NT2/D1 (cell line): ENCODE results near the gene P4HA2.
"Not testable (repeated sequence)": the region's sequence is repeated elsewhere in the genome, so short reads cannot be mapped to it uniquely, and the experiment has no call there.

ENCODE experiments used
- DNase-seq: peaks from one replicate; pipeline ENCODE4 v3.0.0-alpha.2; 2011; ENCODE audit warnings: low read depth, low spot score
- H3K27me3 ChIP-seq: 2 replicates; pipeline ENCODE4 v1.6.0; 2011; ENCODE audit warnings: mild to moderate bottlenecking; ENCODE audit not compliant: insufficient read length, insufficient read depth
- H3K36me3 ChIP-seq: 2 replicates; pipeline ENCODE4 v1.6.1; 2011; ENCODE audit warnings: mild to moderate bottlenecking, low read length, mixed read lengths; ENCODE audit not compliant: insufficient read depth, insufficient read length
- H3K4me1 ChIP-seq: 2 replicates; pipeline ENCODE4 v1.5.1; 2011; ENCODE audit not compliant: insufficient read depth, insufficient read length
- H3K4me3 ChIP-seq: 2 replicates; pipeline ENCODE4 v1.5.1; 2011; ENCODE audit warnings: low read depth; ENCODE audit not compliant: insufficient read length
- H3K9ac ChIP-seq: 2 replicates; pipeline ENCODE4 v1.6.0; 2011; ENCODE audit warnings: low read depth; ENCODE audit not compliant: insufficient read length
- H3K9me3 ChIP-seq: 2 replicates; pipeline ENCODE4 v1.5.1; 2011; ENCODE audit warnings: mild to moderate bottlenecking, low read length; ENCODE audit not compliant: insufficient read depth
- SUZ12 ChIP-seq: IDR thresholded peaks from 2 replicates; pipeline ENCODE4 v1.6.1; 2011; ENCODE audit not compliant: insufficient read length, insufficient read depth; ENCODE audit errors: extremely low read depth
- YY1 ChIP-seq: IDR thresholded peaks from 2 replicates; pipeline ENCODE4 v1.6.1; 2011; ENCODE audit not compliant: insufficient read length, insufficient read depth
- ZNF274 ChIP-seq: IDR thresholded peaks from 2 replicates; pipeline ENCODE4 v1.6.1; 2011; ENCODE audit warnings: mild to moderate bottlenecking, low read depth, low read length

Gene P4HA2

DNA sequence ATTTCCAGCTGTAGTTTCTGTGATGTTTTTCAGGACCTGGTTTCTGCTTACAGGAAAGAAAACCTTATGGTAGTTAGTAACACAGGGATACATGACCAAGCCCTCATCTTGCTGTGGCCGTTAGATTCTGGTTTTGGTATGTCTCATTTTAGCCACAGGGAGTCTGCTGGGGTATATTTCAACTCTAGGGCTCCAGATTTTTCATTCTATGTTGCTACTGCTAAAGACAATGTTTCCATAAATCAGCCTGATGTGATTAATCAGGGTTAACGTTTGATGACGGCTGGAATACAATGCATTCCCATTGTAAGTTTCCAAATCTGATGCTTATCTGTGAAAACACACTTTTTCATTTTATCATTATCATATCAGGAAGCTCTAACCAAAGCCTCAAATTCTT is 48.2 kb downstream of the P4HA2 start:
- H3K9ac ChIP-seq = no peak overlapping the region
- TF ChIP-seq YY1 (no peak), SUZ12 (no peak), ZNF274 (no peak)
- no peak overlapping the region for H3K4me3 ChIP-seq
- DNase-seq = no peak
- no peaks in the 10 kb centered on the region for H3K9me3 ChIP-seq
- H3K36me3 ChIP-seq = no peaks in the 10 kb centered on the region
- peaks cover 2% of the 10 kb centered on the region for H3K4me1 ChIP-seq
- no peaks in the 10 kb centered on the region for H3K27me3 ChIP-seq

DNA sequence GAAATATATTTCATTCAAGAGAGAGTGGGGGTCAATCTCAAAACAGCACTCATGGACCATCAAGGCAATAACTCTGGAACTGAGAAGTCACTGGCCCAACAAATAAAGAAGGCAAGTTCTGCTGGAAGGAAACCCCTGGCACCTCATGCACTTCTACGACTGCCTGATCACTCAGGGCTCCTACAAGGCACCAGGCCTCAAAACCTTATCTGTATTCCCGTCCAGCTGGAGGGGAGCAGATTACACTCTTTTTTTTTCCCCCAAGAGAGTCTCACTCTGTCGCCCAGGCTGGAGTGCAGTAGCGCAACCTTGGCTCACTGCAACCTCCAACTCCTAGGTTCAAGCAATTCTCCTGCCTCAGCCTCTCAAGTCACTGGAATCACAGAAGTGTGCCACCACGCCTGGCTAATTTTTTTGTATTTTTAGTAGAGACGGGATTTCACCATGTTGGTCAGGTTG is 49.9 kb downstream of the P4HA2 start:
- TF ChIP-seq ZNF274 = no peak
- TF ChIP-seq SUZ12 = no peak
- TF ChIP-seq YY1 = no peak
- DNase-seq = no peak
- H3K9me3 ChIP-seq = no peaks in the 10 kb centered on the region
- no peak overlapping the region for H3K4me3 ChIP-seq
- H3K4me1 ChIP-seq = peaks cover 2% of the 10 kb centered on the region
- H3K36me3 ChIP-seq = no peaks in the 10 kb centered on the region
- H3K27me3 ChIP-seq = no peaks in the 10 kb centered on the region
- H3K9ac ChIP-seq = no peak overlapping the region

DNA sequence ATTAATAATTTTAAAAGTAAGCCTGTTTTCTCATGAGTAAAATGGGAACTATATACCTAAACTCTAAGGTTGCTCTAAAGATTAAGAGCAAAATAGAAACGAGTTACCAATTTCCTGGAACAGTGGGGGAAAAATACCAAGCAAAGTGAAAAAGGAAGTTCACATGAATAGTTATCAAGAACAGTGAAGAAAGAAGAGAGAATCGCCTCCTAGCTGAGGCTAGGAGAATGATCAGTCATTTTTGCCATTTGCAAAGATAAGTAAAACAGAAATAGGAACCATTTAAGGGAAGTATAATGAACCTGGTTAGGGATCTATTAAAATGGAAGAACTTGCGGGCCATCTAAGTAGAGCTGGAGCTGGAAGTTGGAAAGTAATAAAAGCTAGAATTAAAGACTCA is 50.7 kb downstream of the P4HA2 start:
- TF ChIP-seq ZNF274 (no peak), SUZ12 (no peak), YY1 (no peak)
- no peaks in the 10 kb centered on the region for H3K36me3 ChIP-seq
- no peaks in the 10 kb centered on the region for H3K27me3 ChIP-seq
- H3K4me1 ChIP-seq = peaks cover 2% of the 10 kb centered on the region
- H3K4me3 ChIP-seq = no peak overlapping the region
- H3K9me3 ChIP-seq = no peaks in the 10 kb centered on the region
- DNase-seq = no peak
- no peak overlapping the region for H3K9ac ChIP-seq

DNA sequence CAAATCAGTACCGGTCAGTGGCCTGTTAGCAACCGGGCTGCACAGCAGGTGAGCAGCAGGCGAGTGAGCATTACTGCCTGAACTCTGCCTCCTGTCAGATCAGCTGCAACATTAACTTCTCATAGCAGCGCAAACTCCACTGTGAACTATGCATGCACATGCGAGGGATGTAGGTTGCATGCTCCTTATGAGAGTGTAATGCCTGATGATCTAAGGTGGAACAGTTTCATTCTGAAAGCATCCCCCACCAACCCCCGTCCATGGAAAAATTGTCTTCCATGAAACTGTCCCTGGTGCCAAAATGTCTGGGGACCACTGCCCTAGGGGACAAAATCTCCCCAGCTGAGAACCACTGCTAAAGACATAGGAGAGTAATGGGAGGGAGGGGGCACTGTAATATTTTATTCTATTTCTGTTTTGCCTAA is 51.1 kb downstream of the P4HA2 start:
- Histone ChIP-seq H3K4me1 (no peaks in the 10 kb centered on the region), H3K4me3 (no peak overlapping the region), H3K9ac (no peak overlapping the region), H3K9me3 (no peaks in the 10 kb centered on the region), H3K27me3 (no peaks in the 10 kb centered on the region), H3K36me3 (no peaks in the 10 kb centered on the region)
- no peak for TF ChIP-seq SUZ12
- no peak for TF ChIP-seq ZNF274
- TF ChIP-seq YY1 = no peak
- no peak for DNase-seq

DNA sequence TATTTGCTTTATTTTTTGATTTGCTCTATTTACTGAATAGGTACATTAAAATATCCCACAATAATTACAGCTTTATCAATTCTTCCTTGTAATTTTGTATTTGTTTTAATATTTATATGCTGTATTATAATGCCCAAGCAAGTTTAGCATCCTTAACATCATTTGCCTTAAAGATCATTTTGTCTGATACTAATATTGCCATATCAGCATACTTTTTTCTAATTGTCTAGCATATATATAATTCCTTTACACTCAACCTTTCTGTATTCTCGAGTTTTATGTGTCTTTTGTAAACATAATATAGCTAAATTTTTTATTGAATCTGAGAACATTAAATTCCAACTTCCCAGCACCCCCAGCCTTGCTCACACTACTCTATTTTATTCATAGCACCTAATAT is 64.7 kb downstream of the P4HA2 start:
- DNase-seq = no peak
- Histone ChIP-seq H3K4me3 (no peak overlapping the region), H3K36me3 (no peaks in the 10 kb centered on the region), H3K9me3 (no peaks in the 10 kb centered on the region), H3K9ac (no peak overlapping the region), H3K4me1 (no peaks in the 10 kb centered on the region), H3K27me3 (no peaks in the 10 kb centered on the region)
- no peak for TF ChIP-seq ZNF274
- TF ChIP-seq YY1 = no peak
- no peak for TF ChIP-seq SUZ12

DNA sequence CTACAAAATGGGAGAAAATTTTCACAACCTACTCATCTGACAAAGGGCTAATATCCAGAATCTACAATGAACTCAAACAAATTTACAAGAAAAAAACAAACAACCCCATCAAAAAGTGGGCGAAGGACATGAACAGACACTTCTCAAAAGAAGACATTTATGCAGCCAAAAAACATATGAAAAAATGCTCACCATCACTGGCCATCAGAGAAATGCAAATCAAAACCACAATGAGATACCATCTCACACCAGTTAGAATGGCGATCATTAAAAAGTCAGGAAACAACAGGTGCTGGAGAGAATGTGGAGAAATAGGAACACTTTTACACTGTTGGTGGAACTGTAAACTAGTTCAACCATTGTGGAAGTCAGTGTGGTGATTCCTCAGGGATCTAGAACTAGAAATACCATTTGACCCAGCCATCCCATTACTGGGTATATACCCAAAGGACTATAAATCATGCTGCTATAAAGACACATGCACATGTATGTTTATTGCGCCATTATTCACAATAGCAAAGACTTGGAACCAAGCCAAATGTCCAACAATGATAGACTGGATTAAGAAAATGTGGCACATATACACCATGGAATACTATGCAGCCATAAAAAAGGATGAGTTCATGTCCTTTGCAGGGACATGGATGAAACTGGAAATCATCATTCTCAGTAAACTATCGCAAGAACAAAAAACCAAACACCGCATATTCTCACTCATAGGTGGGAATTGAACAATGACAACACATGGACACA is 65.9 kb downstream of the P4HA2 start:
- not testable (repeated sequence) for DNase-seq, H3K4me3 ChIP-seq, H3K9me3 ChIP-seq, H3K36me3 ChIP-seq, H3K27me3 ChIP-seq, H3K9ac ChIP-seq, H3K4me1 ChIP-seq

DNA sequence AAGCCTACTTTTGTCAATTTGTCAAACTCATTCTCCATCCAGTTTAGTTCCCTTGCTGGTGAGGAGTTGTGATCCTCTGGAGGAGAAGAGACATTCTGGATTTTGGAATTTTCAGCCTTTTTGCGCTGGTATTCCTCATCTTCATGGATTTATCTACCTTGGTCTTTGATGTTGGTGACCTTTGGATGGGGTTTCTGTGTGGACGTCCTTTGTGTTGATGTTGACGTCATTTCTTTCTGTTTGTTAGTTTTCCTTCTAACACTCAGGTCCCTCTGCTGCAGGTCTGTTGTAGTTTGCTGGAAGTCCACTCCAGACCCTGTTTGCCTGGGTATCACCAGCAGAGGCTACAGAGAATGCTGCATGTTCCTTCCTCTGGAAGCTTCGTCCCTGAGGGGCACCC is 71.2 kb downstream of the P4HA2 start:
- DNase-seq = no peak
- no peaks in the 10 kb centered on the region for H3K36me3 ChIP-seq

DNA sequence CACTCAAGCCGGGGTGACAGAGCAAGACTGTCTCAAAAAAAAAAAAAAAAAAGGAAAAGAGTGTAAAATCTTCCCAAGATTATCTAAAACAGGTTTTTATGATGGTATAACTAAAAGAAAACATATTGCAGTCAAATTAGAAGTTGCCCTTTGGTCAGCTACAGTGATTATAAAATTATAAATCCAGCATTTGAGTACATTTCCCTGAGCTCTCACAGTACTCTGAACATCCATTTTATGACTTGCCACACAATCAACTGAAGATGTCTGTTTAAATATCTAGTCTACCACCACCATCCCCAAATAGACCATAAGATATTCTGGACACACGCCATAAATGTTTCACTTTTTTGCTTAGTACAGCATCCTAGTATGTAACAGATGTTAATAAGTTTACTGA is 77.1 kb downstream of the P4HA2 start:
- H3K9me3 ChIP-seq = no peaks in the 10 kb centered on the region
- H3K4me1 ChIP-seq = no peaks in the 10 kb centered on the region
- DNase-seq = no peak
- no peaks in the 10 kb centered on the region for H3K27me3 ChIP-seq
- no peaks in the 10 kb centered on the region for H3K36me3 ChIP-seq
- H3K4me3 ChIP-seq = no peak overlapping the region
- no peak overlapping the region for H3K9ac ChIP-seq
- TF ChIP-seq ZNF274 (no peak), YY1 (no peak), SUZ12 (no peak)

More for the DNA sequence above, 71.2 kb downstream of the P4HA2 start:
- Histone ChIP-seq H3K4me1 (no peaks in the 10 kb centered on the region), H3K27me3 (no peaks in the 10 kb centered on the region), H3K9me3 (no peaks in the 10 kb centered on the region), H3K4me3 (no peak overlapping the region), H3K9ac (no peak overlapping the region)
- TF ChIP-seq YY1 (no peak), SUZ12 (no peak), ZNF274 (no peak)
